Measurements from ENCODE around the gene SCGB2B2.

GRCh38 chr19:34725400-34725799 is 48.4 kb upstream of the SCGB2B2 start:
- no peak for TF ChIP-seq TEAD4 (IDR thresholded peaks at IDR 0.05; ENCODE audit: borderline replicate concordance, insufficient read depth)
- TF ChIP-seq MAX (IDR thresholded peaks at IDR 0.05; ENCODE audit: low read depth): no peak
- no peak for TF ChIP-seq CTCF (IDR thresholded peaks at IDR 0.05)
- TF ChIP-seq, protein P1, sequence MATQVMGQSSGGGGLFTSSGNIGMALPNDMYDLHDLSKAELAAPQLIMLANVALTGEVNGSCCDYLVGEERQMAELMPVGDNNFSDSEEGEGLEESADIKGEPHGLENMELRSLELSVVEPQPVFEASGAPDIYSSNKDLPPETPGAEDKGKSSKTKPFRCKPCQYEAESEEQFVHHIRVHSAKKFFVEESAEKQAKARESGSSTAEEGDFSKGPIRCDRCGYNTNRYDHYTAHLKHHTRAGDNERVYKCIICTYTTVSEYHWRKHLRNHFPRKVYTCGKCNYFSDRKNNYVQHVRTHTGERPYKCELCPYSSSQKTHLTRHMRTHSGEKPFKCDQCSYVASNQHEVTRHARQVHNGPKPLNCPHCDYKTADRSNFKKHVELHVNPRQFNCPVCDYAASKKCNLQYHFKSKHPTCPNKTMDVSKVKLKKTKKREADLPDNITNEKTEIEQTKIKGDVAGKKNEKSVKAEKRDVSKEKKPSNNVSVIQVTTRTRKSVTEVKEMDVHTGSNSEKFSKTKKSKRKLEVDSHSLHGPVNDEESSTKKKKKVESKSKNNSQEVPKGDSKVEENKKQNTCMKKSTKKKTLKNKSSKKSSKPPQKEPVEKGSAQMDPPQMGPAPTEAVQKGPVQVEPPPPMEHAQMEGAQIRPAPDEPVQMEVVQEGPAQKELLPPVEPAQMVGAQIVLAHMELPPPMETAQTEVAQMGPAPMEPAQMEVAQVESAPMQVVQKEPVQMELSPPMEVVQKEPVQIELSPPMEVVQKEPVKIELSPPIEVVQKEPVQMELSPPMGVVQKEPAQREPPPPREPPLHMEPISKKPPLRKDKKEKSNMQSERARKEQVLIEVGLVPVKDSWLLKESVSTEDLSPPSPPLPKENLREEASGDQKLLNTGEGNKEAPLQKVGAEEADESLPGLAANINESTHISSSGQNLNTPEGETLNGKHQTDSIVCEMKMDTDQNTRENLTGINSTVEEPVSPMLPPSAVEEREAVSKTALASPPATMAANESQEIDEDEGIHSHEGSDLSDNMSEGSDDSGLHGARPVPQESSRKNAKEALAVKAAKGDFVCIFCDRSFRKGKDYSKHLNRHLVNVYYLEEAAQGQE (IDR thresholded peaks at IDR 0.05; ENCODE audit: low read depth, low read length): no peak
- no peak for TF ChIP-seq JUND (IDR thresholded peaks at IDR 0.05)
- TF ChIP-seq RFX5 (IDR thresholded peaks at IDR 0.05; ENCODE audit: low read length): no peak
- TF ChIP-seq TAF1 (IDR thresholded peaks at IDR 0.05; ENCODE audit: borderline replicate concordance, low read depth, low read length): no peak
- TF ChIP-seq GABPA (IDR thresholded peaks at IDR 0.05; ENCODE audit: low read depth): no peak
- TF ChIP-seq POLR2AphosphoS5 (IDR thresholded peaks at IDR 0.05; ENCODE audit: low read depth, low read length): no peak
- TF ChIP-seq YY1 (IDR thresholded peaks at IDR 0.05; ENCODE audit: low read depth): no peak
- no peak for TF ChIP-seq RXRA (IDR thresholded peaks at IDR 0.05; ENCODE audit: borderline replicate concordance, low read depth)
- no peak for TF ChIP-seq SIN3A (IDR thresholded peaks at IDR 0.05; ENCODE audit: borderline replicate concordance, low read depth, low read length)
- no peak for TF ChIP-seq EP300 (IDR thresholded peaks at IDR 0.05; ENCODE audit: borderline replicate concordance in 1 of 2, low read depth in 1 of 2, low read length in 1 of 2)

All from SK-N-SH (cell line).